Coronary artery (tissue), 2 donors: ENCODE measurements around the gene RAPGEF1.
"Not testable (repeated sequence)": the region's sequence is repeated elsewhere in the genome, so short reads cannot be mapped to it uniquely, and the experiment has no call there.

ENCODE experiments used
- DNase-seq: peaks from one replicate; pipeline ENCODE4 v3.0.0-alpha.2; 2017; ENCODE audit warnings: low spot score
- H3K27ac ChIP-seq, 2 donors: fragments of 200-600 bp; sonication (generic); one replicate each; pipeline ENCODE4 v1.5.1; 2016 to 2019
- H3K4me3 ChIP-seq: fragments of 200-600 bp; sonication (generic); 2 replicates; pipeline ENCODE4 v1.5.1; 2016; ENCODE audit warnings: mild to moderate bottlenecking, moderate library complexity
- TF ChIP-seq, protein P1 (sequence below): fragments of 200-600 bp; sonication (generic); IDR thresholded peaks from one replicate; pipeline ENCODE4 v1.5.1; 2019; ENCODE audit warnings: antibody characterized with exemption

The RAPGEF1 gene

DNA sequence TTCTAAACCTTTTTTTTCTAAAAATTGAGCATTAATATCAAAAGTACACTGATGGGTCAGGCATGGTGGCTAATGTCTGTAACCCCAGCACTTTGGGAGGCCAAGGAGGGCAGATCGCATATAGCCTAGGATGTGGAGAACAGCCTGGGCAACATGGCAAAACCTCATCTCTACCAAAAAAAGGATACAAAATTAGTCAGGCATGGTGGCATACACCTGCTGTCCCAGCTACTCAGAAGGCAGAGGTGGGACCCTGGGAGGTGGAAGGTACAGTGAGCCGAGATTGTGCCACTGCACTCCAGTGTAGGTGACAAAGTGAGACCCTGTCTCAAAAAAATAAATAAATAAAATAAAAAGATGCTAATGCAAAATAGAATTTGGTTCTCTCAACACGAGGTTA is 49.4 kb downstream of the RAPGEF1 start:
- no peak overlapping the region for H3K4me3 ChIP-seq
- TF ChIP-seq, protein P1, sequence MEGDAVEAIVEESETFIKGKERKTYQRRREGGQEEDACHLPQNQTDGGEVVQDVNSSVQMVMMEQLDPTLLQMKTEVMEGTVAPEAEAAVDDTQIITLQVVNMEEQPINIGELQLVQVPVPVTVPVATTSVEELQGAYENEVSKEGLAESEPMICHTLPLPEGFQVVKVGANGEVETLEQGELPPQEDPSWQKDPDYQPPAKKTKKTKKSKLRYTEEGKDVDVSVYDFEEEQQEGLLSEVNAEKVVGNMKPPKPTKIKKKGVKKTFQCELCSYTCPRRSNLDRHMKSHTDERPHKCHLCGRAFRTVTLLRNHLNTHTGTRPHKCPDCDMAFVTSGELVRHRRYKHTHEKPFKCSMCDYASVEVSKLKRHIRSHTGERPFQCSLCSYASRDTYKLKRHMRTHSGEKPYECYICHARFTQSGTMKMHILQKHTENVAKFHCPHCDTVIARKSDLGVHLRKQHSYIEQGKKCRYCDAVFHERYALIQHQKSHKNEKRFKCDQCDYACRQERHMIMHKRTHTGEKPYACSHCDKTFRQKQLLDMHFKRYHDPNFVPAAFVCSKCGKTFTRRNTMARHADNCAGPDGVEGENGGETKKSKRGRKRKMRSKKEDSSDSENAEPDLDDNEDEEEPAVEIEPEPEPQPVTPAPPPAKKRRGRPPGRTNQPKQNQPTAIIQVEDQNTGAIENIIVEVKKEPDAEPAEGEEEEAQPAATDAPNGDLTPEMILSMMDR: no peak
- H3K27ac ChIP-seq: no peak overlapping the region
- peak; percentile 55 for DNase-seq

DNA sequence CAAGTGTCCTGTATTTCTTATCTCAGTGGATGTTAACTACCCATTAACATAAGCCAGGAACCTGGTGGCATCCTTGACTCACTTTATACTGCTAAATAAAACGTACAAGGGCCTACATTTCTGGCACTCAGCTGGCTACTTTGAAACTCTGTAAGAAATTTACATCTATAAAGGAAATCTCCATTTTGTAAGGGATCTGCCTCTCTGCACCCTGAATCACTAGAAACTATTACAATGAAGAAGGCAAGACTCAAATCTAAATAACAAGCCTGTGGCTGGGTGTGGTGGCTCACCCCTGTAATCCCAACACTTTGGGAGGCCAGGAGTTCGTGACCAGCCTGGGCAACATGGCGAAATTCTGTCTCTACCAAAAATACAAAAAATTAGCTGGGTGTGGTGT is 51.5 kb downstream of the RAPGEF1 start:
- TF ChIP-seq, protein P1: no peak
- Histone ChIP-seq H3K4me3 (no peak overlapping the region), H3K27ac (no peak overlapping the region)
- no peak for DNase-seq

DNA sequence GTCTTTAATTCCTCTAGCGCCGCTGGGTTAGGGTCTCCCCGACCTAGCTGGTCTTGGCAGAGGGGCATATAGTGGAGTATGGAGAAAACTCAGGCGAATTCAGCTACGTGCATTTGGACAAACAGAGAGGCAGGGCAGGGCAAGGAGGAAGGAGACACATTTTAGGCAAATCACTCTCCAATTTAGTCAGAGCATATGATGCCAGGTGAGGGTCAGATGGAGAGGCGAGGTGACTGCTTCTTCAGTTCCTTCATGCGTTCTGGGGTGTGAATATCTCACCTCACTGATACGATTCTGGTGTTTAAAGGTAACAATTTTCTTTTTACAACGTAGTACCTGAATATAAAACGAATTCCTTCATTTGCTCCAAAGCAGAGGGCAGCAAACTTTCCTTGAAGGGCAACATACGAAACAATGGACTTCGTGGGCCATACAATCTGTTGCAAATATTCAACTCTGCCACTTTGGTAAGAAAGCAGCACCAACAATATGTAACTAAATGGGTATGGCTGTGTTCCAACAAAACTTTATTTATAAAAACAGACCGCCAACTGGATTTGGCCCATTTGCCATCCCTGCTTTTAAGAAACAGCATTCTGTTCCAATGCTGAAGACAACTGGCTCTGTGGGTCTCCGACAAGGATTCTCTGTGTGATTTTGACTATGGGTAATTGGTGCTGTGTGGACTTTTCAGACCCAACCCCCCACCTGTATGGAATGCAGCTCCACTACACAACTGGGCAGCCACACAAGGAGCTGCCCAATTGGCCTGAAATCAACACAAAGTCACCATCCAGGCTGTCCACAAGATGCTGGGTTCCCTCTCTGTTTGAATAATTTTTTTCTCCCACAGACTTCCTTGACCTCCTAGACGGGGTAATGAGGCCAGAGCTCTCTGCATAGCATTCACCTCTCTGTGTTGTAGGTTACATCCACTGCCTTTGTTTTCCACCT is 53.8 kb downstream of the RAPGEF1 start:
- no peak for DNase-seq
- TF ChIP-seq, protein P1: no peak

DNA sequence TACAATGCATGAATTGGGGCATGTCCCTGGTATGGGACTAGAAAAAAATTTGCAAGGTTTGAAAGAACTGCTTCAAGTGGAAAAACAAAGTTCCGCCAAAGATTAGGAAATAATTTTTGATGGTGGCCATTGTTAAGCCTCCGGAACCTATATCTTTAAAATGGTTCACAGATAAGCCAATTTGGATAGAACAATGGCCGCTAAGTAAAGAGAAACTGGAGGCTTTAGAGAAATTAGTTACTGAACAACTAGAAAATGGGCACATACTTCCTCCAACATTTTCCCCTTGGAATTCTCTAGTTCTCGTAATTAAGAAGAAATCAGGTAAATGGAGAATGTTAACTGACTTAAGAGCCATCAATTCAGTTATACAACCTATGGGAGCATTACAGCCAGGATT is 56.8 kb downstream of the RAPGEF1 start:
- H3K27ac ChIP-seq, DNase-seq, H3K4me3 ChIP-seq: not testable (repeated sequence)

More for the DNA sequence above, 53.8 kb downstream of the RAPGEF1 start:
- H3K4me3 ChIP-seq: no peak overlapping the region
- no peak overlapping the region for H3K27ac ChIP-seq

DNA sequence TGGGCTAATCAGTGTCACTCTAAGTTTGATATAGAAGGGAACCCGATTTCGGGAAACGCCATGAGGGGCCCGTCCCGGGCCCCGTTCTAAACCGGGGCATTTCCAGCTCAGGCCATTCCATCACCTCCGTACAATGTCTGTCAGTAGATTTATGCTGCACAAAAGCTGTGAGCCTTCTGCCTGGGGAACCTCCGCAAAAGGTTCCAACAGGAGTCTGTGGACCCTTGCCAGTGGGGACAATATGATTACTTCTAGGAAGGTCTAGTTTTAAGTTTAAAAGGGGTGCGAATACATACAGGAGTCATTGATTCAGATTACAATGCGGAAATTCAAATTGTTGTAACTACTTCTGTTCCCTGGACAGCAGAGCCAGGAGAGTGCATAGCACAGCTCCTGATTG is 57.6 kb downstream of the RAPGEF1 start:
- no peak for DNase-seq
- Histone ChIP-seq H3K4me3 (peak overlapping the region; percentile 48), H3K27ac (peak overlapping the region; percentile 40 to 69)
- TF ChIP-seq, protein P1: no peak

DNA sequence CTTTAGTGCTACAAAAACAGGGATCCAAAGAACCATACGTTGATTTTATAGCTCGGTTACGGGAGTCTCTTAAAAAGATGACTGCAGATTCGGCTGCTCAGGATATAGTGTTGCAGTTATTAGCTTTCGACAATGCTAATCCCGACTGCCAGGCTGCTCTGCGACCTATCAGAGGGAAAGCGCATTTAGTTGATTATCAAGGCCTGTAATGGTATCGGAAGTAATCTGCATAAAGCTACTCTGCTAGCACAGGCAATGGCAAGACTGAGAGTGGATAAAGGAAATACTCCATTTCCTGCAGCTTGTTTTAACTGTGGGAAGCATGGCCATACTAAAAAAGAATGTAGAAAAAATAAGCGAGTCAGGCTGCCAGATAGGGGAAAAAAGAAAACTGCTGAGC is 58.0 kb downstream of the RAPGEF1 start:
- Histone ChIP-seq H3K4me3 (peak overlapping the region; percentile 48), H3K27ac (peak overlapping the region; percentile 40 to 93)
- DNase-seq: not testable (repeated sequence)

DNA sequence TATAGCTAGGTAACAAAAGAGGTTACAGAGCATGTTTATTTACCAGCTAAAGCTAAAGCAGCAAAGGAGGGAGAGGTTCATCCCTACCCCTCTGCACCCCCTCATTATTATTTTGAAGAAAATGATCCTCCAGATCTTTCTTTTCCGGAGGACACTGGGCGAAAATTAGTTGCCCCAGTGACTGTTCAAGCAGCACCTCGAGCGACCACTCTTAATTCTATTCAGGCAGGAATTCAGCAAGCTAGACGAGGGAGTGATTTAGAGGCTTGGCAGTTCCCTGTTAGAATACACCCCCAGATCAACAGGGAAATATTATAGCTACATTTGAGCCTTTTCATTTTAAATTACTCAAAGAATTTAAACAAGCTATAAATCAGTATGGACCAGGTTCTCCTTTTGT is 58.8 kb downstream of the RAPGEF1 start:
- not testable (repeated sequence) for H3K4me3 ChIP-seq, DNase-seq
- peak overlapping the region in 1 of 2 donors; percentile 93 for H3K27ac ChIP-seq

DNA sequence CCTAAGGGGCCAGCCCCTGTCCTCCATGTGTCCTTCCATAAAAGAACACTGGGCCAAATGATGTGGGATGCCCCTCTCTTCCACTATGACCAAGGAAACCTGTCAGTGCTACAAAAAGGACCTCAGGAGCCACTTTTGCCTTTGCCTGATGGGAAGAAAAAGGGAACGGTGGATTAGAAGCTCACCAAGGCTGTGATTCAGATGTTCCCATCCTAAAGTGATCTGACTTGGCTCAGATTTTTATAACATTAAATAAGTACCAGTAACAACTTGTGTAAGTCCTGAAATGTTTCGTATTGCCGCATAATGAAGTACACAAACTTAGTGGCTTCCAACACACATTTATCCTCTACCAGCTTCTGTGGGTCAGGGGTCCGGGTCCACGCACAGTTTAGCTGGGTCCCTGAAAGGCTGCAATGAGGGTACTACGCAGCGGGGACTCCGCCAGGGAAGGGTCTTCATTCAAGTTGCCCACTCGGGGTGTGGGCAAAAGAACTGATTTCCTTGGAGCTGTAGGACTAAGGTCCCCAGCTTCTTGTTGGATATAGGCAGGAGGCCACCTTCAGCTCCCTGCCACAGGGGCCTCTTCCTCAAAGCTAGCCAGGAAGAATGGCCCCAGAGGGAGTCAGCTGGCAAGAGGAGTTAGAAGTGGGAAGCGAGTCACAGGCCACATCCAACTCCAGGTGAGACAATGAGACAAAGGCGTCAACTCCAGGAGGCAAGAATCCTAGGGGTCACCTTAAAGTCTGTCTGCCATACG is 60.4 kb downstream of the RAPGEF1 start:
- Histone ChIP-seq H3K4me3 (no peak overlapping the region), H3K27ac (peak overlapping the region; percentile 82 to 93)
- no peak for DNase-seq
- TF ChIP-seq, protein P1: no peak
